Panc1 (cell line): ENCODE results near the gene LINGO1. TPM values are rescaled to one million over a fixed set of nuclear protein-coding genes. Genes with fewer than 3 reads are reported as not detected.

ENCODE experiments used
- ATAC-seq: fragments of 200-7000 bp; cut with Tn5 transposase; 2 replicates; pipeline ENCODE4 v1.9.1; 2020; ENCODE audit warnings: mild to moderate bottlenecking, moderate library complexity
- BruUV-seq: library from RNA; stranded (reverse); fragments of 400-500 nt; replicated peaks from 2 replicates; lab custom pipeline; 2021; lab: Mats Ljungman, UMichigan
- CTCF ChIA-PET: fragments of 300-600 bp; sonication (Branson Sonifier 250); formaldehyde crosslinking; loops from one replicate; lab custom pipeline; 2022; ENCODE audit warnings: antibody characterized with exemption; lab: Charles Lee
- POLR2A ChIA-PET: fragments of 300-600 bp; sonication (Branson Sonifier 250); formaldehyde crosslinking; loops from one replicate; lab custom pipeline; 2022; ENCODE audit warnings: antibody characterized with exemption; lab: Charles Lee
- DNase-seq: peaks from one replicate; pipeline ENCODE4 v3.0.0-alpha.2; 2010; ENCODE audit warnings: low read depth, low spot score
- H3K27ac ChIP-seq: 2 replicates; pipeline ENCODE4 v1.5.1; 2011; ENCODE audit warnings: mild to moderate bottlenecking, low read length, inconsistent platforms
- H3K27me3 ChIP-seq: fragments of 200-500 bp; sonication (Bioruptor generic); 2 replicates; pipeline ENCODE4 v1.6.0; 2014; ENCODE audit warnings: low read length, inconsistent platforms; ENCODE audit not compliant: control insufficient read depth, insufficient read depth
- H3K36me3 ChIP-seq: fragments of 200-500 bp; sonication (Bioruptor generic); 2 replicates; pipeline ENCODE4 v1.5.1; 2014; ENCODE audit warnings: inconsistent platforms, mild to moderate bottlenecking, low read length, moderate library complexity; ENCODE audit not compliant: control insufficient read depth, insufficient read depth
- H3K4me1 ChIP-seq: 2 replicates; pipeline ENCODE4 v1.5.1; 2011; ENCODE audit warnings: inconsistent platforms, mild to moderate bottlenecking, low read length, moderate library complexity; ENCODE audit not compliant: control insufficient read depth, insufficient read depth
- H3K4me3 ChIP-seq, 2 experiments: 2 replicates each; pipeline ENCODE4 v1.5.1; 2011 to 2012; ENCODE audit warnings: low read depth in 2 of 2, low read length in 2 of 2, mild to moderate bottlenecking in 2 of 2, inconsistent platforms in 1 of 2, moderate library complexity in 1 of 2
- H3K9me3 ChIP-seq: fragments of 200-500 bp; sonication (Bioruptor generic); 2 replicates; pipeline ENCODE4 v1.5.1; 2014; ENCODE audit warnings: low read depth, mild to moderate bottlenecking, inconsistent platforms, low read length, moderate library complexity; ENCODE audit not compliant: control insufficient read depth, insufficient read depth
- POLR2AphosphoS5 ChIP-seq: IDR thresholded peaks from 2 replicates; pipeline ENCODE4 v1.6.1; 2012; ENCODE audit warnings: mild to moderate bottlenecking, low read depth, low read length, moderate library complexity
- SIN3A ChIP-seq: IDR thresholded peaks from 2 replicates; pipeline ENCODE4 v1.6.1; 2012; ENCODE audit warnings: low read depth, mild to moderate bottlenecking, low read length, moderate library complexity, borderline replicate concordance; ENCODE audit not compliant: insufficient read depth
- TCF7L2 ChIP-seq: IDR thresholded peaks from 2 replicates; pipeline ENCODE4 v1.6.1; 2011; ENCODE audit warnings: mild to moderate bottlenecking, low read depth, low read length, inconsistent platforms
- in situ Hi-C: cut with HindIII; loops from 2 replicates; pipeline ENCODE4 v1.10.0; 2016; ENCODE audit warnings: low sequenced_read_pairs, low pct_unique_long_range_greater_than_20kb
- intact Hi-C: fragments of 100-400 bp; cut with micrococcal nuclease; formaldehyde crosslinking; loops from one replicate; pipeline ENCODE4 v1.10.0; 2022; ENCODE audit not compliant: unreplicated experiment
- total RNA-seq: library from RNA; stranded (reverse); gene quantifications from one replicate; pipeline ENCODE4 v1.2.1, GENCODE V29; 2021; ENCODE audit not compliant: unreplicated experiment
- TF ChIP-seq, protein P1 (sequence below): fragments of 450-650 bp; IDR thresholded peaks from 2 replicates; pipeline ENCODE4 v1.5.1; 2017; ENCODE audit warnings: mild to moderate bottlenecking
- TF ChIP-seq, protein P2 (sequence below), 2 experiments: IDR thresholded peaks; 2 replicates each; pipeline ENCODE4 v1.6.1; 2011 to 2012; ENCODE audit warnings: low read depth in 2 of 2, control low read depth in 1 of 2, low read length in 1 of 2, mild to moderate bottlenecking in 1 of 2, moderate library complexity in 1 of 2; ENCODE audit not compliant: insufficient read depth in 1 of 2

The LINGO1 gene
- total RNA-seq, 1 experiment from 2014 or later: 18.2 TPM

DNA sequence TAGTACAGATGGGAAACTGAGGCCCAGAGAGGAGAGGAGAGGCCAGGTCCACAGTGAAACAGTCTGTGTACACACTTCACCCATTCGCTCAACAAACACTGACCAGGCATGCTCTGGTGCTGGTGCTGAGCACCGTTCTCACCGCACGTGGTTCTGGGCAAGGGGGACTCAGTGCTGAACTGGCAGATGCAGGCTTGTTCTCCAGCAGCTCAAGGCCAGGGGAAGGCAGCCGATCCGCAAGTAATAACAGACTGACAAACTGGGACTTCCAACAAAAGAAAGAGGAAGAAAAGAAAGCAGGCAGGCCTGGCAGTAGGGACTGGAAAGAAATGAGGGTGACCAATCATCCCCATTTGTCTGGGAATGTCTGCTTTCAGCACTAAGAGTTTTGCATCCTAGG, 25.6 kb upstream of the LINGO1 start:
- DNase-seq (no peak), ATAC-seq (no peak)
- POLR2A ChIA-PET: no interaction called here
- TF ChIP-seq, protein P1, sequence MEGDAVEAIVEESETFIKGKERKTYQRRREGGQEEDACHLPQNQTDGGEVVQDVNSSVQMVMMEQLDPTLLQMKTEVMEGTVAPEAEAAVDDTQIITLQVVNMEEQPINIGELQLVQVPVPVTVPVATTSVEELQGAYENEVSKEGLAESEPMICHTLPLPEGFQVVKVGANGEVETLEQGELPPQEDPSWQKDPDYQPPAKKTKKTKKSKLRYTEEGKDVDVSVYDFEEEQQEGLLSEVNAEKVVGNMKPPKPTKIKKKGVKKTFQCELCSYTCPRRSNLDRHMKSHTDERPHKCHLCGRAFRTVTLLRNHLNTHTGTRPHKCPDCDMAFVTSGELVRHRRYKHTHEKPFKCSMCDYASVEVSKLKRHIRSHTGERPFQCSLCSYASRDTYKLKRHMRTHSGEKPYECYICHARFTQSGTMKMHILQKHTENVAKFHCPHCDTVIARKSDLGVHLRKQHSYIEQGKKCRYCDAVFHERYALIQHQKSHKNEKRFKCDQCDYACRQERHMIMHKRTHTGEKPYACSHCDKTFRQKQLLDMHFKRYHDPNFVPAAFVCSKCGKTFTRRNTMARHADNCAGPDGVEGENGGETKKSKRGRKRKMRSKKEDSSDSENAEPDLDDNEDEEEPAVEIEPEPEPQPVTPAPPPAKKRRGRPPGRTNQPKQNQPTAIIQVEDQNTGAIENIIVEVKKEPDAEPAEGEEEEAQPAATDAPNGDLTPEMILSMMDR: no peak
- TF ChIP-seq TCF7L2 (no peak), POLR2AphosphoS5 (no peak), SIN3A (no peak)
- TF ChIP-seq, protein P2, sequence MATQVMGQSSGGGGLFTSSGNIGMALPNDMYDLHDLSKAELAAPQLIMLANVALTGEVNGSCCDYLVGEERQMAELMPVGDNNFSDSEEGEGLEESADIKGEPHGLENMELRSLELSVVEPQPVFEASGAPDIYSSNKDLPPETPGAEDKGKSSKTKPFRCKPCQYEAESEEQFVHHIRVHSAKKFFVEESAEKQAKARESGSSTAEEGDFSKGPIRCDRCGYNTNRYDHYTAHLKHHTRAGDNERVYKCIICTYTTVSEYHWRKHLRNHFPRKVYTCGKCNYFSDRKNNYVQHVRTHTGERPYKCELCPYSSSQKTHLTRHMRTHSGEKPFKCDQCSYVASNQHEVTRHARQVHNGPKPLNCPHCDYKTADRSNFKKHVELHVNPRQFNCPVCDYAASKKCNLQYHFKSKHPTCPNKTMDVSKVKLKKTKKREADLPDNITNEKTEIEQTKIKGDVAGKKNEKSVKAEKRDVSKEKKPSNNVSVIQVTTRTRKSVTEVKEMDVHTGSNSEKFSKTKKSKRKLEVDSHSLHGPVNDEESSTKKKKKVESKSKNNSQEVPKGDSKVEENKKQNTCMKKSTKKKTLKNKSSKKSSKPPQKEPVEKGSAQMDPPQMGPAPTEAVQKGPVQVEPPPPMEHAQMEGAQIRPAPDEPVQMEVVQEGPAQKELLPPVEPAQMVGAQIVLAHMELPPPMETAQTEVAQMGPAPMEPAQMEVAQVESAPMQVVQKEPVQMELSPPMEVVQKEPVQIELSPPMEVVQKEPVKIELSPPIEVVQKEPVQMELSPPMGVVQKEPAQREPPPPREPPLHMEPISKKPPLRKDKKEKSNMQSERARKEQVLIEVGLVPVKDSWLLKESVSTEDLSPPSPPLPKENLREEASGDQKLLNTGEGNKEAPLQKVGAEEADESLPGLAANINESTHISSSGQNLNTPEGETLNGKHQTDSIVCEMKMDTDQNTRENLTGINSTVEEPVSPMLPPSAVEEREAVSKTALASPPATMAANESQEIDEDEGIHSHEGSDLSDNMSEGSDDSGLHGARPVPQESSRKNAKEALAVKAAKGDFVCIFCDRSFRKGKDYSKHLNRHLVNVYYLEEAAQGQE (IDR thresholded peaks at IDR 0.05; ENCODE audit: insufficient read depth in 1 of 2, low read depth in 2 of 2, low read length in 1 of 2): no peak
- Histone ChIP-seq H3K36me3 (no peaks in the 10 kb centered on the region), H3K4me1 (no peaks in the 10 kb centered on the region), H3K27me3 (no peaks in the 10 kb centered on the region), H3K4me3 (no peak overlapping the region), H3K27ac (no peak overlapping the region), H3K9me3 (no peaks in the 10 kb centered on the region)
- in situ Hi-C loops (no loop called here), intact Hi-C loops (no loop called here)
- no TSS peak for BruUV-seq
- CTCF ChIA-PET: no interaction called here

DNA sequence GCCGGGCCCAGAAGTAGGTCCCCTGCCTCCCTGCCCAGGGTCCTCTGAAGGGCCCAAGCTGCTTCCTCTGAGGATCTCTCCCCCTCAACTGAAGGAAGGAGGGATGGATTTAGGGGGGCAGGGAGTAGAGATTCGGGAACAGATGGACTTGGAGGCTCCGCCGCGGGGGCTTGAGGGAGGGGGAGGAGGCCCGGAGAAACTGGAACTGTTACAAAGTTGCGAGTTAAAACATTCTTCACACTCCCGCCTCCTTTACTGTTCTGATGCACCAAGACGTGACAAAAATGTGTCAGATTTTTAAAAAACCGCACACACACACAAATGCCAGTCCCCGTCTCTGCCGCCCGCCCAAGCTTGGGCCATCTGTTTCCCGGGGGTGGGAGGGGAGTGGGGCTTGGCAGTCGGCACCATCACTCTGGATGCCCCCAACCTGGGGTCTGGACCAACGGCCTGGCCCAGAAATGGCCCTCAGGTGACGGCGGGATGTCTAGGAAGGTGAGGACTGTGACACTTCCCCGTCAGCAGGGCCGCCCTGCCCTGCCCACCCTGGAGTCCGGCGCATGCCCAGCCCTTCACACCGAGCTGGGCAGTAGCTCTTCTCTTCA, 25.0 kb upstream of the LINGO1 start:
- CTCF ChIA-PET: interaction anchor here (1.4 kb wide), 1 partner anchor 24 kb away, joined by 5 read pairs; no protein-coding TSS in a partner anchor
- intact Hi-C loops: no loop called here

More for the DNA sequence above, 25.0 kb upstream of the LINGO1 start:
- POLR2A ChIA-PET: no interaction called here
- ATAC-seq (no peak), DNase-seq (no peak)
- H3K4me1 ChIP-seq: no peaks in the 10 kb centered on the region
- in situ Hi-C loops: no loop called here
- H3K9me3 ChIP-seq: no peaks in the 10 kb centered on the region
- H3K4me3 ChIP-seq: no peak overlapping the region
- H3K27ac ChIP-seq: no peak overlapping the region
- TF ChIP-seq POLR2AphosphoS5 (no peak), TCF7L2 (no peak), SIN3A (no peak)
- TF ChIP-seq, protein P1: no peak
- TF ChIP-seq, protein P2 (IDR thresholded peaks at IDR 0.05; ENCODE audit: insufficient read depth in 1 of 2, low read depth in 2 of 2, low read length in 1 of 2): no peak
- no TSS peak for BruUV-seq
- H3K27me3 ChIP-seq: no peaks in the 10 kb centered on the region
- H3K36me3 ChIP-seq: no peaks in the 10 kb centered on the region
